H7 (cell line): ENCODE results near the gene GALNT9. TPM values are rescaled to one million over a fixed set of nuclear protein-coding genes. Genes with fewer than 3 reads are reported as not detected.
"Not testable (repeated sequence)": the region's sequence is repeated elsewhere in the genome, so short reads cannot be mapped to it uniquely, and the experiment has no call there.

Source experiments
- DNase-seq: peaks from one replicate; pipeline ENCODE4 v3.0.0; 2012
- H3K27me3 ChIP-seq: 2 replicates; pipeline ENCODE4 v1.6.0; 2011; ENCODE audit warnings: mild to moderate bottlenecking, low read length; ENCODE audit not compliant: control insufficient read depth, insufficient read depth
- H3K36me3 ChIP-seq: replicated peaks from 2 replicates; pipeline ENCODE4 v1.5.1; 2011; ENCODE audit warnings: low read length; ENCODE audit not compliant: control insufficient read depth, insufficient read depth
- H3K4me3 ChIP-seq: 2 replicates; pipeline ENCODE4 v1.5.1; 2011; ENCODE audit warnings: low read depth, mild to moderate bottlenecking, control low read depth, low read length, moderate library complexity; ENCODE audit not compliant: insufficient read depth
- total RNA-seq: library from RNA; depleted of rRNA; stranded (reverse); fragments of >200 nt; shearing (Covaris generic); gene quantifications from 2 replicates; pipeline ENCODE4 v1.2.3, GENCODE V29; 2014; rRNA removed

Gene GALNT9
- total RNA-seq, 1 experiment from 2014 or later, result 0.45 TPM

- H3K4me3 ChIP-seq, DNase-seq, H3K27me3 ChIP-seq, H3K36me3 ChIP-seq: not testable (repeated sequence)
These were observed 179.9 kb downstream of the GALNT9 start for GRCh38 chr12:132149526-132149925.

DNA sequence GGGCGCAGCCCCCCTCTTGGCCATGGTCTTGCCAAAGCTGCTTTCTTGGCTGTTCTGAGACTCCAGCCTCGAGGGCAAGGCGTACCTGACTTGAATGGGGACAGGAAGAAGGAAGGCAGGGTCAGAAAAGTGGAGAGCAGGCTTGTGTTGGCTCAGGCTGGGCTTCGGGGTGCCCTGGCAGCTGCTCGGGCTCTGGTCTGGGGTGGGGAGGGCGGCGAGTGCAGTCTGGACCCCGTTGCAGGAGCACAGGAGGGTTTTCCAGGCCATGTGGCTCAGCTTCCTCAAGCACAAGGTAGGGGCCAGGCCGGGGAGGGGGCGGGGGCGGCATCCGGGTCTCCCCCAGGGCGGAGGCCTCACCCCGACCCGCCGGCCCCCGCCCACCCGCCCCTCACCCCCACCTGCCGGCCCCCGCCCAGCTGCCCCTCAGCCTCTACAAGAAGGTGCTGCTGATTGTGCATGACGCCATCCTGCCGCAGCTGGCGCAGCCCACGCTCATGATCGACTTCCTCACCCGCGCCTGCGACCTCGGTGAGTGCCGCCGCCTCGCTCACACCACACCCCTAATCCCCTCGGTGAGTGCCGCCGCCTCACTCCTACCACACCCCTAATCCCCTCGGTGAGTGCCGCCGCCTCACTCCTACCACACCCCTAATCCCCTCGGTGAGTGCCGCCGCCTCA is 180.9 kb downstream of the GALNT9 start:
- H3K27me3 ChIP-seq, result no peaks in the 10 kb centered on the region
- H3K4me3 ChIP-seq, result no peak overlapping the region
- peaks cover 5% of the 10 kb centered on the region for H3K36me3 ChIP-seq
- DNase-seq, result no peak

DNA sequence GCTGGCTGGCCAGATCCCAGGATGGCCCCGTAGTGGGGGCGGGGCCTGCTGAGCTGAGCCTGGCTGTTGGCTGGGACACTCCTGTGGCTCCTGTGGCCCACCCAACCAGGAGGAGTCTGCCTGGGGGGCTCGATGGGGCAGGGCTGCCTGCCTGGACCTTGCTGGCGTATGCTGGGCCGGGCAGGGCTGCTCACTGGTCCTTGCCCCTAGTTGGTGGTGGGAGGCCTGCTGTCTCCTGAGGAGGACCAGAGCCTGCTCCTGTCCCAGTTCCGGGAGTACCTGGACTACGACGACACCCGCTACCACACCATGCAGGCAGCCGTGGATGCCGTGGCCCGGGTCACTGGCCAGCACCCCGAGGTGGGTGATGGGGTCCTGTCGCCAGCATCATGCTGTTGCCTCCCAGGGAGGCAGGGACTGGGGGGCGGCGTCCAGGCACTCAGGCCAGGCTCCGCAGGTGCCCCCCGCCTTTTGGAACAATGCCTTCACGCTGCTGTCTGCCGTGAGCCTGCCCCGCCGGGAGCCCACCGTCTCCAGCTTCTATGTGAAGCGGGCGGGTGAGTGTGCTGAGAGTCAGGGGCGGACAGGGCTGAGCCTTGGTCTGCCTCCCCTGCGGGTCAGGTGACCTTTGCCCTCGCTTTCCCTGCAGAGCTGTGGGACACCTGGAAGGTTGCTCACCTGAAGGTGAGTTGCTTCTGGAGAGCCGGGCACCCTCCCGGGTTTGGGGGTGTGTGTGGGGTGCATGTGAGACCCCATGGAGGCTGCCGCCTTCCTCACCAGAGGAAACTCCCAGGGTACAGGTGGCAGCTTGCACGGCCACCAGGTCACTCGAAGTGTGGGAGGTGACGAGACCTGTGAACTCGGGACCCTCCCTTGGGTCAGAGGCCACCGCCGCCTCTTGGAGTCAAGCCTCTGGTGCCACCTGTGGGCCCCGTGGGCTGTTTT is 181.7 kb downstream of the GALNT9 start:
- H3K36me3 ChIP-seq, result peaks cover 5% of the 10 kb centered on the region
- DNase-seq, result no peak
- no peaks in the 10 kb centered on the region; the same call in 1 of the 2 replicates for H3K27me3 ChIP-seq
- no peak overlapping the region for H3K4me3 ChIP-seq

- no peak overlapping the region for H3K4me3 ChIP-seq
- H3K27me3 ChIP-seq, result no peaks in the 10 kb centered on the region; the same call in 1 of the 2 replicates
- peaks cover 5% of the 10 kb centered on the region for H3K36me3 ChIP-seq
- no peak for DNase-seq
These were observed 182.5 kb downstream of the GALNT9 start for GRCh38 chr12:132146772-132147422.

Other genes with a start within 250 kb of the GALNT9 start
- gene DDX51, start 185.3 kb downstream of the GALNT9 start, total RNA-seq, result 16.1 and 22.6 TPM in 2 replicates
- 26.0 and 29.1 TPM in 2 replicates for gene NOC4L, start 185.1 kb downstream of the GALNT9 start, total RNA-seq
- 17.5 and 26.6 TPM in 2 replicates for gene FBRSL1, start 160.6 kb upstream of the GALNT9 start, total RNA-seq